OCI-LY3 (cell line): Measurements from ENCODE around the gene FOXK2.

Experiments
- H2AFZ ChIP-seq: fragments of 200-600, 300-600 bp; shearing (Covaris generic); 2 replicates; pipeline ENCODE4 v1.6.0; 2014; ENCODE audit warnings: antibody characterized with exemption, low read depth, low read length
- H3K27ac ChIP-seq: fragments of 200-600, 300-600 bp; sonication (generic); 2 replicates; pipeline ENCODE4 v1.5.1; 2014; ENCODE audit warnings: mild to moderate bottlenecking, low read length, moderate library complexity, mixed read lengths
- H3K27me3 ChIP-seq: fragments of 200-600, 300-600 bp; sonication (generic); 2 replicates; pipeline ENCODE4 v1.6.1; 2014; ENCODE audit warnings: low read depth, low read length, mixed read lengths
- H3K36me3 ChIP-seq: fragments of 200-600, 300-600 bp; sonication (generic); replicated peaks from 2 replicates; pipeline ENCODE3; 2014; ENCODE audit warnings: low read depth, low read length, mixed read lengths
- H3K4me1 ChIP-seq: fragments of 300-600, 200-600 bp; sonication (generic); 2 replicates; pipeline ENCODE4 v1.6.1; 2014; ENCODE audit warnings: low read length, mixed read lengths
- H3K4me2 ChIP-seq: fragments of 200-600, 300-600 bp; sonication (generic); 2 replicates; pipeline ENCODE4 v1.6.1; 2014; ENCODE audit warnings: low read length, mixed read lengths
- H3K4me3 ChIP-seq: fragments of 300-600, 200-600 bp; sonication (generic); 2 replicates; pipeline ENCODE4 v1.5.1; 2014; ENCODE audit warnings: antibody characterized with exemption, mild to moderate bottlenecking, low read length, moderate library complexity
- H3K79me2 ChIP-seq: fragments of 300-600, 200-600 bp; shearing (Covaris generic); 2 replicates; pipeline ENCODE4 v1.6.1; 2014; ENCODE audit warnings: mild to moderate bottlenecking, low read length, mixed read lengths
- H3K9ac ChIP-seq: fragments of 300-600, 200-600 bp; shearing (Covaris generic); 2 replicates; pipeline ENCODE4 v1.6.0; 2014; ENCODE audit warnings: mild to moderate bottlenecking, low read length, moderate library complexity
- H3K9me3 ChIP-seq: fragments of 200-600, 300-600 bp; shearing (Covaris generic); 2 replicates; pipeline ENCODE4 v1.6.1; 2014; ENCODE audit warnings: low read length, mixed read lengths; ENCODE audit not compliant: insufficient read depth
- H4K20me1 ChIP-seq: fragments of 200-600, 300-600 bp; sonication (generic); 2 replicates; pipeline ENCODE4 v1.6.1; 2016; ENCODE audit warnings: low read length, mixed read lengths; ENCODE audit not compliant: insufficient read depth
- EZH2phosphoT487 ChIP-seq: fragments of 200-600 bp; shearing (Covaris generic); IDR thresholded peaks from 2 replicates; pipeline ENCODE4 v1.6.1; 2018; ENCODE audit warnings: antibody characterized with exemption, mixed run types, low read depth
- TF ChIP-seq, protein P1 (sequence below): fragments of 200-600, 300-600 bp; sonication (generic); IDR thresholded peaks from 2 replicates; pipeline ENCODE4 v1.5.1; 2014; ENCODE audit warnings: antibody characterized with exemption, low read length, low read depth

Gene FOXK2

GRCh38 chr17:82489851-82490511 lies 29.6 kb upstream of the FOXK2 start:
- Histone ChIP-seq H3K27ac (no peak overlapping the region), H3K4me2 (no peak overlapping the region), H3K9ac (no peak overlapping the region), H3K9me3 (no peaks in the 10 kb centered on the region), H3K4me3 (no peak overlapping the region), H2AFZ (no peak overlapping the region), H3K4me1 (peaks cover 7% of the 10 kb centered on the region), H3K36me3 (peaks cover 16% of the 10 kb centered on the region), H3K79me2 (no peaks in the 10 kb centered on the region), H3K27me3 (no peaks in the 10 kb centered on the region), H4K20me1 (no peaks in the 10 kb centered on the region)
- TF ChIP-seq EZH2phosphoT487, result no peak
- TF ChIP-seq, protein P1, sequence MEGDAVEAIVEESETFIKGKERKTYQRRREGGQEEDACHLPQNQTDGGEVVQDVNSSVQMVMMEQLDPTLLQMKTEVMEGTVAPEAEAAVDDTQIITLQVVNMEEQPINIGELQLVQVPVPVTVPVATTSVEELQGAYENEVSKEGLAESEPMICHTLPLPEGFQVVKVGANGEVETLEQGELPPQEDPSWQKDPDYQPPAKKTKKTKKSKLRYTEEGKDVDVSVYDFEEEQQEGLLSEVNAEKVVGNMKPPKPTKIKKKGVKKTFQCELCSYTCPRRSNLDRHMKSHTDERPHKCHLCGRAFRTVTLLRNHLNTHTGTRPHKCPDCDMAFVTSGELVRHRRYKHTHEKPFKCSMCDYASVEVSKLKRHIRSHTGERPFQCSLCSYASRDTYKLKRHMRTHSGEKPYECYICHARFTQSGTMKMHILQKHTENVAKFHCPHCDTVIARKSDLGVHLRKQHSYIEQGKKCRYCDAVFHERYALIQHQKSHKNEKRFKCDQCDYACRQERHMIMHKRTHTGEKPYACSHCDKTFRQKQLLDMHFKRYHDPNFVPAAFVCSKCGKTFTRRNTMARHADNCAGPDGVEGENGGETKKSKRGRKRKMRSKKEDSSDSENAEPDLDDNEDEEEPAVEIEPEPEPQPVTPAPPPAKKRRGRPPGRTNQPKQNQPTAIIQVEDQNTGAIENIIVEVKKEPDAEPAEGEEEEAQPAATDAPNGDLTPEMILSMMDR, result no peak

- peaks cover 7% of the 10 kb centered on the region for H3K4me1 ChIP-seq
- H3K27ac ChIP-seq, result no peak overlapping the region
- no peak overlapping the region for H3K4me3 ChIP-seq
- no peaks in the 10 kb centered on the region for H3K79me2 ChIP-seq
- H3K4me2 ChIP-seq, result no peak overlapping the region
- H3K9ac ChIP-seq, result no peak overlapping the region
- H4K20me1 ChIP-seq, result no peaks in the 10 kb centered on the region
- H3K9me3 ChIP-seq, result no peaks in the 10 kb centered on the region
- TF ChIP-seq, protein P1, result no peak
- no peak for TF ChIP-seq EZH2phosphoT487
- H3K27me3 ChIP-seq, result no peaks in the 10 kb centered on the region
- peaks cover 14% of the 10 kb centered on the region for H3K36me3 ChIP-seq
- no peak overlapping the region for H2AFZ ChIP-seq
Observed at GRCh38 chr17:82490512-82491195, 28.9 kb upstream of the FOXK2 start.

- peaks cover 14% of the 10 kb centered on the region for H3K36me3 ChIP-seq
- H3K4me1 ChIP-seq, result peaks cover 7% of the 10 kb centered on the region
- TF ChIP-seq, protein P1, result no peak
- no peak for TF ChIP-seq EZH2phosphoT487
- no peak overlapping the region for H3K4me3 ChIP-seq
- no peaks in the 10 kb centered on the region for H3K79me2 ChIP-seq
- no peak overlapping the region for H3K27ac ChIP-seq
- no peaks in the 10 kb centered on the region for H3K9me3 ChIP-seq
- no peaks in the 10 kb centered on the region for H4K20me1 ChIP-seq
- H3K4me2 ChIP-seq, result no peak overlapping the region
- H3K27me3 ChIP-seq, result no peaks in the 10 kb centered on the region
- no peak overlapping the region for H3K9ac ChIP-seq
- H2AFZ ChIP-seq, result no peak overlapping the region
Observed at GRCh38 chr17:82491196-82491530, 28.4 kb upstream of the FOXK2 start.

GRCh38 chr17:82491533-82491932 lies 28.0 kb upstream of the FOXK2 start:
- Histone ChIP-seq H3K27ac (no peak overlapping the region), H3K4me2 (no peak overlapping the region)

More at GRCh38 chr17:82491533-82491932, 28.0 kb upstream of the FOXK2 start:
- TF ChIP-seq EZH2phosphoT487, result no peak
- TF ChIP-seq, protein P1, result no peak
- H4K20me1 ChIP-seq, result no peaks in the 10 kb centered on the region
- peaks cover 7% of the 10 kb centered on the region for H3K4me1 ChIP-seq
- no peaks in the 10 kb centered on the region for H3K27me3 ChIP-seq
- H2AFZ ChIP-seq, result no peak overlapping the region
- no peaks in the 10 kb centered on the region for H3K9me3 ChIP-seq
- peaks cover 13% of the 10 kb centered on the region for H3K36me3 ChIP-seq
- H3K9ac ChIP-seq, result no peak overlapping the region
- H3K4me3 ChIP-seq, result no peak overlapping the region
- H3K79me2 ChIP-seq, result no peaks in the 10 kb centered on the region
